GM23338 (cell line): ENCODE data around the gene NEK10. TPM values are rescaled to one million over a fixed set of nuclear protein-coding genes. Genes with fewer than 3 reads are reported as not detected.

Experiments used
- ATAC-seq: fragments of 200-7000 bp; cut with Tn5 transposase; 3 replicates; pipeline ENCODE4 v1.9.1; 2020
- DNase-seq: peaks from one replicate; pipeline ENCODE4 v3.0.0-alpha.2; 2015; ENCODE audit warnings: low spot score
- H2AFZ ChIP-seq: fragments of 200-600 bp; sonication (generic); 2 replicates; pipeline ENCODE4 v1.8.0; 2016; ENCODE audit warnings: antibody characterized with exemption, mild to moderate bottlenecking, moderate library complexity
- H3F3A ChIP-seq: fragments of 200-600 bp; sonication (generic); replicated peaks from 2 replicates; pipeline ENCODE4 v1.8.0; 2017; ENCODE audit warnings: antibody characterized with exemption, mixed run types, low read depth
- H3K27ac ChIP-seq: fragments of 200-600 bp; sonication (generic); 2 replicates; pipeline ENCODE4 v1.6.1; 2016; ENCODE audit warnings: low read depth
- H3K27me3 ChIP-seq: fragments of 200-600 bp; sonication (generic); 2 replicates; pipeline ENCODE4 v1.8.0; 2016; ENCODE audit warnings: mild to moderate bottlenecking, mixed run types, moderate library complexity; ENCODE audit not compliant: insufficient read depth
- H3K36me3 ChIP-seq: fragments of 200-600 bp; sonication (generic); 2 replicates; pipeline ENCODE4 v1.8.0; 2016; ENCODE audit warnings: mild to moderate bottlenecking; ENCODE audit not compliant: insufficient read depth
- H3K4me1 ChIP-seq: fragments of 200-600 bp; sonication (generic); 2 replicates; pipeline ENCODE4 v1.8.0; 2016; ENCODE audit warnings: mild to moderate bottlenecking, moderate library complexity; ENCODE audit not compliant: insufficient read depth
- H3K4me2 ChIP-seq: fragments of 200-600 bp; sonication (generic); 2 replicates; pipeline ENCODE4 v1.7.1; 2017; ENCODE audit warnings: mixed run types
- H3K4me3 ChIP-seq: fragments of 200-600 bp; sonication (generic); 2 replicates; pipeline ENCODE4 v1.6.1; 2016; ENCODE audit warnings: mixed run types
- H3K79me2 ChIP-seq: fragments of 200-600 bp; sonication (generic); replicated peaks from 2 replicates; pipeline ENCODE4 v1.8.0; 2017; ENCODE audit warnings: mild to moderate bottlenecking; ENCODE audit not compliant: insufficient read depth
- H3K9me2 ChIP-seq: fragments of 200-600 bp; sonication (generic); 2 replicates; pipeline ENCODE4 v1.8.0; 2017; ENCODE audit not compliant: insufficient read depth
- H4K20me1 ChIP-seq: fragments of 200-600 bp; sonication (generic); replicated peaks from 2 replicates; pipeline ENCODE4 v1.8.0; 2017; ENCODE audit warnings: mild to moderate bottlenecking; ENCODE audit not compliant: insufficient read depth
- H3K27ac Mint-ChIP-seq: 2 replicates; pipeline ENCODE4 v1.8.0; 2020; ENCODE audit warnings: inconsistent platforms, mild to moderate bottlenecking, moderate library complexity, mixed read lengths
- H3K27me3 Mint-ChIP-seq: 3 replicates; pipeline ENCODE4 v1.8.0; 2022; ENCODE audit warnings: low read depth, mild to moderate bottlenecking, moderate library complexity, mixed read lengths, inconsistent platforms; ENCODE audit not compliant: insufficient read depth, poor library complexity
- H3K36me3 Mint-ChIP-seq: 3 replicates; pipeline ENCODE4 v1.8.0; 2021; ENCODE audit warnings: low read depth, mild to moderate bottlenecking, inconsistent platforms, moderate library complexity, mixed read lengths
- H3K4me1 Mint-ChIP-seq: 3 replicates; pipeline ENCODE4 v1.8.0; 2020; ENCODE audit warnings: mild to moderate bottlenecking, inconsistent platforms, mixed read lengths
- H3K4me3 Mint-ChIP-seq: 3 replicates; pipeline ENCODE4 v1.8.0; 2021; ENCODE audit warnings: moderate library complexity, mild to moderate bottlenecking, inconsistent platforms, mixed read lengths
- H3K9me3 Mint-ChIP-seq: 3 replicates; pipeline ENCODE4 v1.8.0; 2020; ENCODE audit warnings: moderate library complexity, mild to moderate bottlenecking, inconsistent platforms, mixed read lengths
- CREB1 ChIP-seq: fragments of 250-450 bp; sonication (Bioruptor Pico); IDR thresholded peaks from 2 replicates; pipeline ENCODE4 v1.5.0; 2020; ENCODE audit warnings: low read depth, mild to moderate bottlenecking, moderate library complexity
- ETS1 ChIP-seq: IDR thresholded peaks from 2 replicates; pipeline ENCODE4 v1.6.1; 2016; ENCODE audit warnings: antibody characterized with exemption
- EZH2 ChIP-seq: fragments of 200-600 bp; sonication (generic); IDR thresholded peaks from one replicate; pipeline ENCODE4 v1.8.0; 2017; ENCODE audit warnings: antibody characterized with exemption, mild to moderate bottlenecking, low read depth; ENCODE audit not compliant: unreplicated experiment
- EZH2phosphoT487 ChIP-seq: fragments of 200-600 bp; sonication (generic); IDR thresholded peaks from one replicate; pipeline ENCODE4 v1.8.1; 2018; ENCODE audit warnings: antibody characterized with exemption; ENCODE audit not compliant: unreplicated experiment
- JUNB ChIP-seq: IDR thresholded peaks from one replicate; pipeline ENCODE4 v1.6.1; 2016; ENCODE audit warnings: antibody characterized with exemption; ENCODE audit not compliant: unreplicated experiment
- NANOG ChIP-seq: IDR thresholded peaks from 2 replicates; pipeline ENCODE4 v1.6.1; 2016; ENCODE audit warnings: antibody characterized with exemption, borderline replicate concordance
- POLR2AphosphoS5 ChIP-seq: IDR thresholded peaks from 2 replicates; pipeline ENCODE4 v1.6.1; 2016; ENCODE audit warnings: antibody characterized with exemption, low read depth
- REST ChIP-seq: IDR thresholded peaks from one replicate; pipeline ENCODE4 v1.6.1; 2018; ENCODE audit warnings: antibody characterized with exemption; ENCODE audit not compliant: unreplicated experiment
- STAT1 ChIP-seq: IDR thresholded peaks from one replicate; pipeline ENCODE4 v1.6.1; 2016; ENCODE audit warnings: antibody characterized with exemption; ENCODE audit not compliant: unreplicated experiment
- ZNF114 ChIP-seq: fragments of 250-450 bp; sonication (Bioruptor Pico); IDR thresholded peaks from 2 replicates; pipeline ENCODE4 v1.5.0; 2020; ENCODE audit warnings: mild to moderate bottlenecking, moderate library complexity
- polyA plus RNA-seq: library from polyadenylated mRNA; unstranded; fragments of >200 nt; fragmentation: Nextera tagmentation; extraction: Ambion mirVana; gene quantifications from 2 replicates; pipeline ENCODE4 v1.2.1, GENCODE V29; 2016
- total RNA-seq: library from RNA; depleted of rRNA; stranded (reverse); fragments of >200 nt; shearing (Covaris generic); gene quantifications from 2 replicates; pipeline ENCODE4 v1.2.3, GENCODE V29; 2014
- TF ChIP-seq, protein P1 (sequence below): fragments of 250-450 bp; sonication (Bioruptor Pico); IDR thresholded peaks from 2 replicates; pipeline ENCODE4 v1.5.0; 2020; ENCODE audit warnings: mild to moderate bottlenecking, moderate library complexity

The NEK10 gene
- total and polyA plus RNA-seq, 2 experiments from 2014 or later = 0.55 to 2.0 TPM

DNA sequence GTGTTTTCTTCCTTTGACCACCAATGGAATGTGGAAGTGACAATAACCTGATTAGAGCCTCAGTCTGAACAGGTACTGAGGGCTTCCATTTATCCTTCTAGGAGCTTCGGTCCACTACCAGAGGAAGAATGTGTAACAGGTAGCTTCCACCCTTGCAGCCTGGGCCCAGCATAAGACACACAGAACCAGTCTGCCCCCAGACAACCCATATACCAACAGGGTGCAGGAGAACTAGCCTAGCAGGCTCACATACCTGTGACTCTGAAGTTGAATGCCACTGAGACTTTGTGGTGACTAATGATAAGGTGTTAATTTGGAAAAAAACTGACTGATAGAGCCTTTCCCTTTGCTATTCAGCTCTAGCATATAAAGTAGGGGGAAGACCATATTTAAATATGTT is 166.2 kb downstream of the NEK10 start:
- Mint-ChIP-seq H3K27ac (no peak overlapping the region), H3K9me3 (peaks cover 12% of the 10 kb centered on the region), H3K4me1 (peaks cover 9% of the 10 kb centered on the region), H3K4me3 (no peak overlapping the region), H3K27me3 (no peaks in the 10 kb centered on the region), H3K36me3 (peaks cover 10% of the 10 kb centered on the region; the same call in 2 of the 3 replicates)
- no peaks in the 10 kb centered on the region for H3K36me3 ChIP-seq
- no peak overlapping the region for H3K27ac ChIP-seq
- H3K4me2 ChIP-seq = no peak overlapping the region
- no peaks in the 10 kb centered on the region for H3K79me2 ChIP-seq
- H3F3A ChIP-seq = no peaks in the 10 kb centered on the region
- H2AFZ ChIP-seq = no peak overlapping the region
- TF ChIP-seq POLR2AphosphoS5 (no peak), REST (no peak), CREB1 (CRISPR knock-in tag) (no peak), EZH2phosphoT487 (no peak), NANOG (no peak), EZH2 (no peak), ZNF114 (no peak), ETS1 (no peak), JUNB (no peak), STAT1 (no peak)
- H4K20me1 ChIP-seq = no peaks in the 10 kb centered on the region
- H3K9me2 ChIP-seq = peaks cover 2% of the 10 kb centered on the region; the same call in 1 of the 2 replicates
- no peaks in the 10 kb centered on the region for H3K27me3 ChIP-seq
- no peak overlapping the region for H3K4me3 ChIP-seq
- H3K4me1 ChIP-seq = no peaks in the 10 kb centered on the region
- ATAC-seq = no peak
- no peak for DNase-seq

DNA sequence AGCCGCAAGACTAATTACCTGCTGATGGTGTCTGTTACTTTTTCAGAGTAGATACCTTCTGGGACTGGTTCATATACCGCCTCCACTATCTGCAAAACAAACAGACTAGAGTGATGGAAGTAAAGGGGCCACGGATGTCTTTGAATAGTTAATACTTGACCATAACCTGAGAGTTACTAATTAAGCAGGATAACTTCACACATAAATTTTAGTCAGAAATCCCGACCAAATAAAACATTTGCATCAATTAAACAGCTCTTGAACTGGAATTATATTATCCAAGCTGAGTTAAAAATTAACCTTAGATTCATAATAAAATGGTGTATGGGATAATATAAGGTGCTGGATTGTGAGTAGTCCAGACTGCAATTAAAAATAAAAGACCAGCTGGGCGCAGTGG is 167.7 kb downstream of the NEK10 start:
- H3K4me3 Mint-ChIP-seq = no peak overlapping the region
- no peak for ATAC-seq
- TF ChIP-seq EZH2phosphoT487 = no peak
- TF ChIP-seq, protein P1, sequence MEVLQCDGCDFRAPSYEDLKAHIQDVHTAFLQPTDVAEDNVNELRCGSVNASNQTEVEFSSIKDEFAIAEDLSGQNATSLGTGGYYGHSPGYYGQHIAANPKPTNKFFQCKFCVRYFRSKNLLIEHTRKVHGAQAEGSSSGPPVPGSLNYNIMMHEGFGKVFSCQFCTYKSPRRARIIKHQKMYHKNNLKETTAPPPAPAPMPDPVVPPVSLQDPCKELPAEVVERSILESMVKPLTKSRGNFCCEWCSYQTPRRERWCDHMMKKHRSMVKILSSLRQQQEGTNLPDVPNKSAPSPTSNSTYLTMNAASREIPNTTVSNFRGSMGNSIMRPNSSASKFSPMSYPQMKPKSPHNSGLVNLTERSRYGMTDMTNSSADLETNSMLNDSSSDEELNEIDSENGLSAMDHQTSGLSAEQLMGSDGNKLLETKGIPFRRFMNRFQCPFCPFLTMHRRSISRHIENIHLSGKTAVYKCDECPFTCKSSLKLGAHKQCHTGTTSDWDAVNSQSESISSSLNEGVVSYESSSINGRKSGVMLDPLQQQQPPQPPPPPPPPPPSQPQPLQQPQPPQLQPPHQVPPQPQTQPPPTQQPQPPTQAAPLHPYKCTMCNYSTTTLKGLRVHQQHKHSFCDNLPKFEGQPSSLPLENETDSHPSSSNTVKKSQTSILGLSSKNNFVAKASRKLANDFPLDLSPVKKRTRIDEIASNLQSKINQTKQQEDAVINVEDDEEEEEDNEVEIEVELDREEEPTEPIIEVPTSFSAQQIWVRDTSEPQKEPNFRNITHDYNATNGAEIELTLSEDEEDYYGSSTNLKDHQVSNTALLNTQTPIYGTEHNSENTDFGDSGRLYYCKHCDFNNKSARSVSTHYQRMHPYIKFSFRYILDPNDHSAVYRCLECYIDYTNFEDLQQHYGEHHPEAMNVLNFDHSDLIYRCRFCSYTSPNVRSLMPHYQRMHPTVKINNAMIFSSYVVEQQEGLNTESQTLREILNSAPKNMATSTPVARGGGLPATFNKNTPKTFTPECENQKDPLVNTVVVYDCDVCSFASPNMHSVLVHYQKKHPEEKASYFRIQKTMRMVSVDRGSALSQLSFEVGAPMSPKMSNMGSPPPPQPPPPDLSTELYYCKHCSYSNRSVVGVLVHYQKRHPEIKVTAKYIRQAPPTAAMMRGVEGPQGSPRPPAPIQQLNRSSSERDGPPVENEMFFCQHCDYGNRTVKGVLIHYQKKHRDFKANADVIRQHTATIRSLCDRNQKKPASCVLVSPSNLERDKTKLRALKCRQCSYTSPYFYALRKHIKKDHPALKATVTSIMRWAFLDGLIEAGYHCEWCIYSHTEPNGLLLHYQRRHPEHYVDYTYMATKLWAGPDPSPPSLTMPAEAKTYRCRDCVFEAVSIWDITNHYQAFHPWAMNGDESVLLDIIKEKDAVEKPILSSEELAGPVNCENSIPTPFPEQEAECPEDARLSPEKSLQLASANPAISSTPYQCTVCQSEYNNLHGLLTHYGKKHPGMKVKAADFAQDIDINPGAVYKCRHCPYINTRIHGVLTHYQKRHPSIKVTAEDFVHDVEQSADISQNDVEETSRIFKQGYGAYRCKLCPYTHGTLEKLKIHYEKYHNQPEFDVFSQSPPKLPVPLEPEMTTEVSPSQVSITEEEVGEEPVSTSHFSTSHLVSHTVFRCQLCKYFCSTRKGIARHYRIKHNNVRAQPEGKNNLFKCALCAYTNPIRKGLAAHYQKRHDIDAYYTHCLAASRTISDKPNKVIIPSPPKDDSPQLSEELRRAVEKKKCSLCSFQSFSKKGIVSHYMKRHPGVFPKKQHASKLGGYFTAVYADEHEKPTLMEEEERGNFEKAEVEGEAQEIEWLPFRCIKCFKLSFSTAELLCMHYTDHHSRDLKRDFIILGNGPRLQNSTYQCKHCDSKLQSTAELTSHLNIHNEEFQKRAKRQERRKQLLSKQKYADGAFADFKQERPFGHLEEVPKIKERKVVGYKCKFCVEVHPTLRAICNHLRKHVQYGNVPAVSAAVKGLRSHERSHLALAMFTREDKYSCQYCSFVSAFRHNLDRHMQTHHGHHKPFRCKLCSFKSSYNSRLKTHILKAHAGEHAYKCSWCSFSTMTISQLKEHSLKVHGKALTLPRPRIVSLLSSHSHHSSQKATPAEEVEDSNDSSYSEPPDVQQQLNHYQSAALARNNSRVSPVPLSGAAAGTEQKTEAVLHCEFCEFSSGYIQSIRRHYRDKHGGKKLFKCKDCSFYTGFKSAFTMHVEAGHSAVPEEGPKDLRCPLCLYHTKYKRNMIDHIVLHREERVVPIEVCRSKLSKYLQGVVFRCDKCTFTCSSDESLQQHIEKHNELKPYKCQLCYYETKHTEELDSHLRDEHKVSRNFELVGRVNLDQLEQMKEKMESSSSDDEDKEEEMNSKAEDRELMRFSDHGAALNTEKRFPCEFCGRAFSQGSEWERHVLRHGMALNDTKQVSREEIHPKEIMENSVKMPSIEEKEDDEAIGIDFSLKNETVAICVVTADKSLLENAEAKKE (CRISPR knock-in tag) = no peak

More for the DNA sequence above, 167.7 kb downstream of the NEK10 start:
- no peaks in the 10 kb centered on the region for H3K4me1 ChIP-seq
- peaks cover 2% of the 10 kb centered on the region for H3K4me1 Mint-ChIP-seq
- peaks cover 20% of the 10 kb centered on the region for H3K9me3 Mint-ChIP-seq
- H4K20me1 ChIP-seq = no peaks in the 10 kb centered on the region
- no peak overlapping the region for H3K4me2 ChIP-seq
- 0 out of 2 replicates have a peak, but pooled peaks cover 5% of the 10 kb centered on the region for H3K9me2 ChIP-seq
- H3K79me2 ChIP-seq = no peaks in the 10 kb centered on the region
- no peak for DNase-seq
- no peak overlapping the region for H3K4me3 ChIP-seq
- H3K36me3 ChIP-seq = no peaks in the 10 kb centered on the region
- H3K27me3 Mint-ChIP-seq = no peaks in the 10 kb centered on the region
- H3F3A ChIP-seq = no peaks in the 10 kb centered on the region
- H3K36me3 Mint-ChIP-seq = peaks cover 16% of the 10 kb centered on the region
- no peak overlapping the region for H3K27ac Mint-ChIP-seq
- H3K27me3 ChIP-seq = no peaks in the 10 kb centered on the region
- no peak overlapping the region for H2AFZ ChIP-seq
- no peak overlapping the region for H3K27ac ChIP-seq
